GM18873 (cell line): Measurements from ENCODE around the gene PPIL6.

Source experiments
- ATAC-seq: cut with Tn5 transposase; IDR thresholded peaks from one replicate; pipeline ENCODE4 v1.9.1; 2021; ENCODE audit warnings: mild to moderate bottlenecking, moderate library complexity, moderate number of reproducible peaks; ENCODE audit not compliant: unreplicated experiment, low FRiP score

Gene PPIL6

GRCh38 chr6:109406196-109406595 is 34.2 kb downstream of the PPIL6 start:
- ATAC-seq = no peak

GRCh38 chr6:109397020-109397419 is 43.4 kb downstream of the PPIL6 start:
- no peak for ATAC-seq

GRCh38 chr6:109396046-109396718 is 44.2 kb downstream of the PPIL6 start:
- ATAC-seq = no peak

GRCh38 chr6:109393886-109394281 is 46.5 kb downstream of the PPIL6 start:
- no peak for ATAC-seq

GRCh38 chr6:109393157-109393885 is 47.1 kb downstream of the PPIL6 start:
- ATAC-seq = no peak

GRCh38 chr6:109389650-109390274 is 50.7 kb downstream of the PPIL6 start:
- no peak for ATAC-seq

GRCh38 chr6:109388265-109388664 is 52.2 kb downstream of the PPIL6 start:
- no peak for ATAC-seq

GRCh38 chr6:109383438-109383940 is 56.9 kb downstream of the PPIL6 start:
- no peak for ATAC-seq

- ATAC-seq = peak; percentile 70
These were observed 57.6 kb downstream of the PPIL6 start for GRCh38 chr6:109382576-109383437.

- peak; percentile 37 for ATAC-seq
These were observed 58.5 kb downstream of the PPIL6 start, which contains the start of gene CD164 for GRCh38 chr6:109381747-109382575. Gene CD164 (minus strand): TSS chr6:109382467. CDS start chr6:109382378, 89 bp downstream.

GRCh38 chr6:109381061-109381746 is 59.2 kb downstream of the PPIL6 start:
- ATAC-seq = peak; percentile 4

- no peak for ATAC-seq
These were observed 60.7 kb downstream of the PPIL6 start for GRCh38 chr6:109379711-109380110.

- ATAC-seq = no peak
These were observed 62.7 kb downstream of the PPIL6 start for GRCh38 chr6:109377717-109378116.

- no peak for ATAC-seq
These were observed 66.0 kb downstream of the PPIL6 start for GRCh38 chr6:109374326-109374892.

- peak; percentile 93 for ATAC-seq
These were observed 66.7 kb downstream of the PPIL6 start for GRCh38 chr6:109373762-109374161.

GRCh38 chr6:109373331-109373730 is 67.1 kb downstream of the PPIL6 start:
- ATAC-seq = no peak

- ATAC-seq = no peak
These were observed 68.3 kb downstream of the PPIL6 start for GRCh38 chr6:109372130-109372529.

GRCh38 chr6:109370792-109371191 is 69.6 kb downstream of the PPIL6 start:
- no peak for ATAC-seq

- no peak for ATAC-seq
These were observed 70.1 kb downstream of the PPIL6 start for GRCh38 chr6:109370336-109370735.
